Ishikawa (cell line): ENCODE measurements around the gene FEV.

Experiments
- CEBPB ChIP-seq: IDR thresholded peaks from 2 replicates; pipeline ENCODE4 v1.6.1; 2012
- CREB1 ChIP-seq: IDR thresholded peaks from 2 replicates; pipeline ENCODE4 v1.6.1; 2012; ENCODE audit warnings: low read depth
- EGR1 ChIP-seq: IDR thresholded peaks from 2 replicates; pipeline ENCODE4 v1.6.1; 2012
- EP300 ChIP-seq: IDR thresholded peaks from 2 replicates; pipeline ENCODE4 v1.6.1; 2012; ENCODE audit warnings: borderline replicate concordance
- FOXM1 ChIP-seq: IDR thresholded peaks from 2 replicates; pipeline ENCODE4 v1.6.1; 2012; ENCODE audit warnings: low read depth, borderline replicate concordance
- MAX ChIP-seq: IDR thresholded peaks from 2 replicates; pipeline ENCODE4 v1.6.1; 2012
- NFIC ChIP-seq: IDR thresholded peaks from 2 replicates; pipeline ENCODE4 v1.6.1; 2012
- RAD21 ChIP-seq: IDR thresholded peaks from 2 replicates; pipeline ENCODE4 v1.6.1; 2012; ENCODE audit warnings: low read depth
- REST ChIP-seq: IDR thresholded peaks from 2 replicates; pipeline ENCODE4 v1.6.1; 2012; ENCODE audit warnings: low read depth, mild to moderate bottlenecking
- TAF1 ChIP-seq: IDR thresholded peaks from 2 replicates; pipeline ENCODE4 v1.6.1; 2012; ENCODE audit warnings: low read depth, mild to moderate bottlenecking
- TCF12 ChIP-seq: IDR thresholded peaks from 2 replicates; pipeline ENCODE4 v1.6.1; 2012; ENCODE audit warnings: low read depth
- TEAD4 ChIP-seq: IDR thresholded peaks from 2 replicates; pipeline ENCODE4 v1.6.1; 2012
- USF1 ChIP-seq: IDR thresholded peaks from 2 replicates; pipeline ENCODE4 v1.6.1; 2012
- YY1 ChIP-seq: IDR thresholded peaks from 2 replicates; pipeline ENCODE4 v1.6.1; 2012; ENCODE audit warnings: low read depth
- ZBTB7A ChIP-seq: IDR thresholded peaks from 2 replicates; pipeline ENCODE4 v1.6.1; 2012; ENCODE audit warnings: low read depth

Gene FEV

GRCh38 chr2:218960309-218961165, 24.4 kb downstream of the FEV start:
- TF ChIP-seq USF1 (no peak), EGR1 (no peak), CEBPB (no peak), RAD21 (no peak), FOXM1 (no peak), TCF12 (no peak), NFIC (no peak), EP300 (no peak), REST (no peak), CREB1 (no peak), MAX (no peak), YY1 (no peak), ZBTB7A (no peak), TAF1 (no peak), TEAD4 (no peak)

- no peak for TF ChIP-seq FOXM1
- TF ChIP-seq TEAD4: no peak
- TF ChIP-seq RAD21: no peak
- no peak for TF ChIP-seq EP300
- TF ChIP-seq REST: peak; percentile 8; the same call in 1 of the 2 replicates
- no peak for TF ChIP-seq NFIC
These were observed 25.1 kb downstream of the FEV start for GRCh38 chr2:218959761-218960308.

GRCh38 chr2:218959141-218959731, 25.7 kb downstream of the FEV start, which contains the start of gene CDK5R2:
CDK5R2 (plus strand) TSS chr2:218959666; CDS start chr2:218959821, 155 bp downstream.
- TF ChIP-seq ZBTB7A: 0 out of 2 replicates have a peak, but pooled peaks have one; percentile 45
- TF ChIP-seq CEBPB: no peak

GRCh38 chr2:218958276-218958675, 26.7 kb downstream of the FEV start:
- TF ChIP-seq EGR1 (no peak), YY1 (no peak), NFIC (no peak), FOXM1 (no peak), CEBPB (no peak), MAX (no peak)

GRCh38 chr2:218957671-218958070, 27.3 kb downstream of the FEV start:
- no peak for TF ChIP-seq TAF1
- no peak for TF ChIP-seq MAX
- no peak for TF ChIP-seq TCF12
- no peak for TF ChIP-seq NFIC
- no peak for TF ChIP-seq YY1
- TF ChIP-seq CEBPB: no peak
- no peak for TF ChIP-seq ZBTB7A
- no peak for TF ChIP-seq RAD21
- TF ChIP-seq USF1: no peak
- no peak for TF ChIP-seq EGR1
- no peak for TF ChIP-seq EP300
- no peak for TF ChIP-seq REST
- no peak for TF ChIP-seq CREB1
- no peak for TF ChIP-seq TEAD4
- no peak for TF ChIP-seq FOXM1
